Heart left ventricle (tissue), 16 donors: ENCODE measurements around the gene ZNF771. TPM values are rescaled to one million over a fixed set of nuclear protein-coding genes. Genes with fewer than 3 reads are reported as not detected.
"Not testable (repeated sequence)": the region's sequence is repeated elsewhere in the genome, so short reads cannot be mapped to it uniquely, and the experiment has no call there.

ENCODE experiments used
- ATAC-seq, 4 donors: fragments of 200-7000 bp; cut with Tn5 transposase; one replicate each; pipeline ENCODE4 v1.9.1; 2020 to 2022; ENCODE audit warnings: moderate library complexity in 4 of 4, mild to moderate bottlenecking in 3 of 4, moderate number of reproducible peaks in 1 of 4
- DNase-seq, 5 donors: peaks; one replicate each; pipeline ENCODE4 v3.0.0-alpha.2; 2020
- H3K27ac ChIP-seq, 12 donors: fragments of 200-600 bp; sonication (generic) in 4 of 12; one replicate each; pipeline versions ENCODE4 v1.5.0 to v1.8.0; 2016 to 2022; ENCODE audit warnings: mild to moderate bottlenecking in 2 of 12
- H3K27me3 ChIP-seq, 9 donors: fragments of 200-600 bp; sonication (generic) in 2 of 9; one replicate each; pipeline versions ENCODE4 v1.5.1 to v1.8.0; 2016 to 2022; ENCODE audit warnings: mild to moderate bottlenecking in 3 of 9
- H3K36me3 ChIP-seq, 9 donors: fragments of 200-600 bp; sonication (generic) in 2 of 9; one replicate each; pipeline versions ENCODE4 v1.5.0 to v1.8.0; 2018 to 2022; ENCODE audit warnings: mild to moderate bottlenecking in 2 of 9
- H3K4me1 ChIP-seq, 12 donors: fragments of 200-600 bp; sonication (generic) in 4 of 12; one replicate each; pipeline versions ENCODE4 v1.5.0 to v1.8.0; 2016 to 2022; ENCODE audit warnings: mild to moderate bottlenecking in 3 of 12
- H3K4me3 ChIP-seq, 12 donors: fragments of 200-600 bp; sonication (generic) in 4 of 12; one replicate each; pipeline versions ENCODE4 v1.5.0 to v1.8.0; 2017 to 2022; ENCODE audit warnings: mild to moderate bottlenecking in 9 of 12, moderate library complexity in 4 of 12
- H3K9me3 ChIP-seq, 12 donors: fragments of 200-600 bp; sonication (generic) in 4 of 12; one replicate each; pipeline versions ENCODE4 v1.5.0 to v1.8.0; 2016 to 2022; ENCODE audit warnings: mild to moderate bottlenecking in 1 of 12
- POLR2A ChIP-seq, 2 donors: fragments of 450-650 bp; IDR thresholded peaks; one replicate each; pipeline ENCODE4 v1.6.1; 2017; ENCODE audit warnings: antibody characterized with exemption in 2 of 2, mild to moderate bottlenecking in 2 of 2, moderate library complexity in 2 of 2
- WGBS, 4 donors: extraction: QIAGEN DNeasy Blood & Tissue Kit in 2 of 4; methylation state at CpG; one replicate each; pipeline versions ENCODE4 v1.1.5 to v1.1.7; 2013 to 2018; 5-methylcytosine and 5-hydroxymethylcytosine counted together
- intact Hi-C, 10 donors: fragments of 100-400 bp; cut with DNase I; formaldehyde crosslinking; loops; one replicate each; pipeline versions ENCODE4 v1.11.1 to v1.14.2; 2022
- polyA plus RNA-seq, 2 donors: library from polyadenylated mRNA; stranded (reverse); fragments of 200-250 nt; gene quantifications; one replicate each; pipeline ENCODE4 v1.2.3, GENCODE V29; 2013
- total RNA-seq, 9 donors: library from RNA; depleted of rRNA in 2 of 9; stranded (reverse); fragments of >200 nt in 2 of 9; fragmentation: NEBNext Ultra II Directional in 3 of 9; extraction: Animal tissue kit (Norgen Biotek cat#: 25700) in 3 of 9; gene quantifications; one replicate each; pipeline versions ENCODE4 v1.1.0 to v1.2.4, GENCODE V29; 2016 to 2023
- TF ChIP-seq, protein P1 (sequence below), 12 donors: fragments of 200-600 bp; sonication (generic) in 4 of 12; IDR thresholded peaks; one replicate each; pipeline versions ENCODE4 v1.5.0 to v1.8.0; 2018 to 2022; ENCODE audit warnings: antibody characterized with exemption in 12 of 12, mild to moderate bottlenecking in 5 of 12
- donor health status: ischemic (EF 13 %, LVEDD 7.1; RV severe dilation, severe dysfunction).
- donor health status: healthy with polysubstance abuse.
- donor health status: DM: no; HTN: yes; CAD: no.
- donor health status: DM: no; HTN: no; CAD: no.
- donor health status: ischemic (EF 25% LVEDD 6.9; RV normal size, moderate dysfunction).
- donor health status: ischemic (EF 25% LVEDD 5.7; RV mildly dilated, moderate dysfunction).
- donor health status: healthy.
- donor health status: DM: yes; HTN: yes; CAD: no.
- donor health status: ischemic (EF 35%, LVEDD 5.7; RV mildly dilated, moderate dysfunction).
- donor health status: nonischemic (EF 11% LVEDD 7.7; RV severe dilation, severe dysfunction).
- donor health status: DM: yes; HTN: yes; CAD: no.
- donor health status: PGD.
- donor health status: ischemic (EF 29% LVEDD 5.4; RV normal size, mild dysfunction).
- donor health status: nonischemic (EF 23%, LVEDD 6.1; RV moderate dilation, normal function).

ZNF771 gene
- total and polyA plus RNA-seq, 11 donors = 4.4 to 18.8 (median 6.8) TPM

DNA sequence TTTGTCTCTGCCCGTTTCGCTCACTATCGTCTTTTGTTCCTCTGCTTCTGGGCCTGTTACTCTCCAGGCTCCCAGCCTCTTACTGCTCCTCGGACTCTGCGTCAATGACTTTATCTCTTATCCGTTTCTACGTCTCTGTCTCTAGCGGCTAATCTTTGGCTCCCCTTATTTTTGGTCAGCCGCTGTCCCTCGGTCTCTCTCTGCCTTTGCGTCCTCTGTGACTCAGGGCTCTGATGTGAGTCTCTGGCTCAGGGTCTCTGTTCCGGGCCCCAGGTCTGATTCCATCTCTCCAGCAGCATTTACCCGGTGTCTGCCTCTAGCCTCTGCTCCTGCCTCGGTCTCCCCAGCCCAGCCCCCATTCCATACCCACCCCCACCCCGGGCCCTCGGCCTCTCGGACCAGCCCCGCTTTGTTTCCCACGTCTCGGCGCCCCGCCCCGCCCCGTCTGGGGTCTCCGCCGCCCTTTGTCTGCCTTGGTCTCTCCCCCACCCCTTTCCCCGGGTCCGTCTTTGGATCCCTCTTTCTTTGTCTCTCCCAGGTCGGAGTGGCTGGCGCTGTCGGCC lies 12.7 kb upstream of the ZNF771 start:
- intact Hi-C loops = loop anchor here in 4 of 10 donors (1.0 to 5.0 kb wide), 3 partner anchors 16 to 37 kb away; partner anchors contain the start of gene CD2BP2 (in 1 of the 4)
- 4 to 8% (median 5%) methylated on average over 30 to 31 of the region's 31 CpGs for WGBS, 4 donors
- H3K27me3 ChIP-seq = no peaks in the 10 kb centered on the region
- H3K27ac ChIP-seq = peak overlapping the region; percentile 67 to 91 (median 84)
- no peaks in the 10 kb centered on the region for H3K9me3 ChIP-seq
- H3K4me3 ChIP-seq = peak overlapping the region; percentile 58 to 99 (median 85)
- peaks cover 5 to 31% (median 18%) of the 10 kb centered on the region in 12 donors for H3K4me1 ChIP-seq
- ATAC-seq (peak in 3 of 4 donors; percentile 36 to 60 (median 56)), DNase-seq (peak in 2 of 5 donors; percentile 65 to 71)
- TF ChIP-seq POLR2A (IDR thresholded peaks at IDR 0.05) = no peak
- TF ChIP-seq, protein P1, sequence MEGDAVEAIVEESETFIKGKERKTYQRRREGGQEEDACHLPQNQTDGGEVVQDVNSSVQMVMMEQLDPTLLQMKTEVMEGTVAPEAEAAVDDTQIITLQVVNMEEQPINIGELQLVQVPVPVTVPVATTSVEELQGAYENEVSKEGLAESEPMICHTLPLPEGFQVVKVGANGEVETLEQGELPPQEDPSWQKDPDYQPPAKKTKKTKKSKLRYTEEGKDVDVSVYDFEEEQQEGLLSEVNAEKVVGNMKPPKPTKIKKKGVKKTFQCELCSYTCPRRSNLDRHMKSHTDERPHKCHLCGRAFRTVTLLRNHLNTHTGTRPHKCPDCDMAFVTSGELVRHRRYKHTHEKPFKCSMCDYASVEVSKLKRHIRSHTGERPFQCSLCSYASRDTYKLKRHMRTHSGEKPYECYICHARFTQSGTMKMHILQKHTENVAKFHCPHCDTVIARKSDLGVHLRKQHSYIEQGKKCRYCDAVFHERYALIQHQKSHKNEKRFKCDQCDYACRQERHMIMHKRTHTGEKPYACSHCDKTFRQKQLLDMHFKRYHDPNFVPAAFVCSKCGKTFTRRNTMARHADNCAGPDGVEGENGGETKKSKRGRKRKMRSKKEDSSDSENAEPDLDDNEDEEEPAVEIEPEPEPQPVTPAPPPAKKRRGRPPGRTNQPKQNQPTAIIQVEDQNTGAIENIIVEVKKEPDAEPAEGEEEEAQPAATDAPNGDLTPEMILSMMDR (IDR thresholded peaks at IDR 0.05) = no peak
- H3K36me3 ChIP-seq = peaks cover 0 to 19% (median 6%) of the 10 kb centered on the region in 9 donors

- Histone ChIP-seq H3K4me1 (peaks cover 5 to 36% (median 21%) of the 10 kb centered on the region in 12 donors), H3K9me3 (no peaks in the 10 kb centered on the region), H3K4me3 (peak within 1 kb of the TSS; percentile 58 to 99 (median 85)), H3K36me3 (peaks cover 0 to 19% (median 6%) of the 10 kb centered on the region in 9 donors), H3K27ac (peak within 1 kb of the TSS; percentile 67 to 91 (median 84)), H3K27me3 (no peaks in the 10 kb centered on the region)
- DNase-seq = peak; percentile 89 to 94 (median 92)
- intact Hi-C loops = loop anchor here in 4 of 10 donors (1.0 to 5.0 kb wide), 3 partner anchors 17 to 38 kb away; partner anchors contain the start of gene CD2BP2 (in 1 of the 4)
- TF ChIP-seq POLR2A (IDR thresholded peaks at IDR 0.05) = peak in 1 of 2 donors; percentile 47
- TF ChIP-seq, protein P1 (IDR thresholded peaks at IDR 0.05) = peak in 8 of 12 donors; percentile 20 to 56 (median 41)
- 0 to 1% (median 0%) methylated on average over 33 to 103 of the region's 103 CpGs for WGBS, 4 donors
- peak; percentile 93 to 98 (median 98) for ATAC-seq
These were observed 12.0 kb upstream of the ZNF771 start, which contains the start of gene ZNF48 for GRCh38 chr16:30395155-30395991. Gene ZNF48, plus strand, starts transcription at chr16:30395420. Its CDS starts 375 bp downstream, at chr16:30395795.

- peak overlapping the region; percentile 67 to 91 (median 84) for H3K27ac ChIP-seq
- DNase-seq (no peak), ATAC-seq (no peak)
- H3K27me3 ChIP-seq = no peaks in the 10 kb centered on the region
- TF ChIP-seq POLR2A (IDR thresholded peaks at IDR 0.05) = no peak
- TF ChIP-seq, protein P1 (IDR thresholded peaks at IDR 0.05) = no peak
- peak overlapping the region; percentile 58 to 99 (median 85) for H3K4me3 ChIP-seq
- 9 to 12% (median 9%) methylated on average over 13 of the region's 13 CpGs for WGBS, 4 donors
- H3K36me3 ChIP-seq = peaks cover 0 to 19% (median 6%) of the 10 kb centered on the region in 9 donors
- H3K9me3 ChIP-seq = no peaks in the 10 kb centered on the region
- H3K4me1 ChIP-seq = peaks cover 5 to 43% (median 22%) of the 10 kb centered on the region in 12 donors
- intact Hi-C loops = loop anchor here in 4 of 10 donors (1.0 to 5.0 kb wide), 3 partner anchors 17 to 39 kb away; partner anchors contain the start of gene CD2BP2 (in 1 of the 4)
These were observed 11.3 kb upstream of the ZNF771 start for GRCh38 chr16:30395992-30396585.

- H3K27me3 ChIP-seq, ATAC-seq, H3K27ac ChIP-seq, DNase-seq, H3K9me3 ChIP-seq: not testable (repeated sequence)
- H3K4me3 ChIP-seq = peak overlapping the region in 4 of 12 donors; percentile 12 to 94 (median 80)
- intact Hi-C loops = loop anchor here in 1 of 10 donors (5.0 kb wide), 1 partner anchor 39 kb away; the partner anchor contains the start of gene CD2BP2
- peaks cover 5 to 45% (median 22%) of the 10 kb centered on the region in 12 donors for H3K4me1 ChIP-seq
- H3K36me3 ChIP-seq = peaks cover 0 to 19% (median 6%) of the 10 kb centered on the region in 9 donors
- 77 to 83% (median 80%) methylated on average over 4 of the region's 4 CpGs for WGBS, 4 donors
These were observed 10.8 kb upstream of the ZNF771 start for GRCh38 chr16:30396627-30397026.
